ENCODE measurements around the gene SERPINB12. TPM values are rescaled to one million over a fixed set of nuclear protein-coding genes. Genes with fewer than 3 reads are reported as not detected.

Gene SERPINB12, protein sequence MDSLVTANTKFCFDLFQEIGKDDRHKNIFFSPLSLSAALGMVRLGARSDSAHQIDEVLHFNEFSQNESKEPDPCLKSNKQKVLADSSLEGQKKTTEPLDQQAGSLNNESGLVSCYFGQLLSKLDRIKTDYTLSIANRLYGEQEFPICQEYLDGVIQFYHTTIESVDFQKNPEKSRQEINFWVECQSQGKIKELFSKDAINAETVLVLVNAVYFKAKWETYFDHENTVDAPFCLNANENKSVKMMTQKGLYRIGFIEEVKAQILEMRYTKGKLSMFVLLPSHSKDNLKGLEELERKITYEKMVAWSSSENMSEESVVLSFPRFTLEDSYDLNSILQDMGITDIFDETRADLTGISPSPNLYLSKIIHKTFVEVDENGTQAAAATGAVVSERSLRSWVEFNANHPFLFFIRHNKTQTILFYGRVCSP
- not detected in 2 replicates for total RNA-seq

DNA sequence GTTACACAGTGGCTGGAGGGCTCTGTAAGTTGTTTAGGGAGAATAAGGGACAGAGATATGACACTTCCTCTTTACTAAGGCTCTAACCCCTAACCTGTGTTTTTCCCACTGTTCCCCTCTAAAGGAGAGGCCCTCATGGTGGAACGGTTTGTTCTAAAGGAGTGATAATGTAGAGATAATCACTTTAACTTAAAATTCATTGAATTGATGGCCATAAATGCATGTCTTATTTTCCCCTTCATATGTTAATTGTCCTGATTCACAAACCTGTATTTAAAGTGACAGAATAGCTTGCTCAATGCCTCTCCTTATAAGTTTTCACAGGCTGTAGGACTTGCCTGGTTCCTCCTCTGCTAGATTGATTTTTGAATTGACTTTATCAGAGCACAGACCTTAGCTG, at the start of gene SERPINB12:
SERPINB12 (plus strand) TSS at position 301 of the 400 bp plus-strand sequence. CDS start 13,791 bp downstream, outside the sequence.
- Histone ChIP-seq H3K27ac (ENCODE audit: low read depth, low read length) (no peak within 1 kb of the TSS), H3K27me3 (ENCODE audit: insufficient read depth, low read length) (no peaks in the 10 kb centered on the region), H3K4me2 (ENCODE audit: insufficient read depth, low read length) (no peak within 1 kb of the TSS), H3K9me3 (ENCODE audit: low read depth, low read length) (no peaks in the 10 kb centered on the region), H3K4me3 (ENCODE audit: insufficient read depth, low read length) (no peak within 1 kb of the TSS), H3K36me3 (ENCODE audit: insufficient read depth, low read length) (no peaks in the 10 kb centered on the region), H2AFZ (ENCODE audit: low read length) (no peak within 1 kb of the TSS), H3K79me2 (ENCODE audit: insufficient read depth, low read length) (no peaks in the 10 kb centered on the region), H3K4me1 (ENCODE audit: insufficient read depth, low read length) (peaks cover 8% of the 10 kb centered on the region), H4K20me1 (ENCODE audit: insufficient read depth, low read length) (no peaks in the 10 kb centered on the region)
- DNase-seq (ENCODE audit: insufficient read length, low spot score, missing footprints) = no peak
- TF ChIP-seq, protein P1, sequence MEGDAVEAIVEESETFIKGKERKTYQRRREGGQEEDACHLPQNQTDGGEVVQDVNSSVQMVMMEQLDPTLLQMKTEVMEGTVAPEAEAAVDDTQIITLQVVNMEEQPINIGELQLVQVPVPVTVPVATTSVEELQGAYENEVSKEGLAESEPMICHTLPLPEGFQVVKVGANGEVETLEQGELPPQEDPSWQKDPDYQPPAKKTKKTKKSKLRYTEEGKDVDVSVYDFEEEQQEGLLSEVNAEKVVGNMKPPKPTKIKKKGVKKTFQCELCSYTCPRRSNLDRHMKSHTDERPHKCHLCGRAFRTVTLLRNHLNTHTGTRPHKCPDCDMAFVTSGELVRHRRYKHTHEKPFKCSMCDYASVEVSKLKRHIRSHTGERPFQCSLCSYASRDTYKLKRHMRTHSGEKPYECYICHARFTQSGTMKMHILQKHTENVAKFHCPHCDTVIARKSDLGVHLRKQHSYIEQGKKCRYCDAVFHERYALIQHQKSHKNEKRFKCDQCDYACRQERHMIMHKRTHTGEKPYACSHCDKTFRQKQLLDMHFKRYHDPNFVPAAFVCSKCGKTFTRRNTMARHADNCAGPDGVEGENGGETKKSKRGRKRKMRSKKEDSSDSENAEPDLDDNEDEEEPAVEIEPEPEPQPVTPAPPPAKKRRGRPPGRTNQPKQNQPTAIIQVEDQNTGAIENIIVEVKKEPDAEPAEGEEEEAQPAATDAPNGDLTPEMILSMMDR (IDR thresholded peaks at IDR 0.05; ENCODE audit: extremely low read depth, low read depth, low read length) = no peak

DNA sequence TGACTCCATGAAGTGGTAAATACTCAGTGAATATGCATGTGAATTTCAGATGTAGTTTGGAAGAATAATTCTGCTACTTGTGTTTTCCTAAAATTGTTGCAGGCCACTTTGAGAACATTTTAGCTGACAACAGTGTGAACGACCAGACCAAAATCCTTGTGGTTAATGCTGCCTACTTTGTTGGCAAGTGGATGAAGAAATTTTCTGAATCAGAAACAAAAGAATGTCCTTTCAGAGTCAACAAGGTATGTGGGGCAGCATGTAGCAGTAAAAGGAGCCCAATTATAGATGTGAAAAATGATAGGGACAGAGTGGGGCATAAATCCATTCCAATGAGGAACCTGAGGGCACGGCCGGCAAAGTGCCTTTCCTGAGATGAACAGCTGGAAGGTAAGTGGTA, 49.3 kb upstream of the SERPINB12 start:
- no peak for DNase-seq (ENCODE audit: insufficient read length, low spot score, missing footprints)
- no peak overlapping the region for H3K4me2 ChIP-seq (ENCODE audit: insufficient read depth, low read length)

DNA sequence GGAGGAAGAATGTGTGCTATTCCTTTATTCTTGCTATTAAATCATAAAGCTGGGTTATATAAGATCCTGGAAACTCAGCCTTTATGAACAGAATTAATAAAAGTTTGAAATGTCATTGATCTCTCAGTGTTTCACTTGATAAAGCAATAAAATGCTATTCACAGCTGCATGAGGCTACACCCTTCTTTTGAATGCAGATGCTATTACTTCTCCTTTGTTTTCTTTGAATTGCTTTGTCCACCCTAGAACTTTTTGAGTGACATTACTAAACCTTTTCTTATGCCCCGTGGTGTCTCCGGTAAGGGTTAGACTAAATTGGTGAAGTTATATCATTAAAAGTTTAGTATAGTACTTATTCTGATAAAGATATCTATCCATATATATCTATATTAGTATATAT, 46.5 kb upstream of the SERPINB12 start:
- H3K27ac ChIP-seq (ENCODE audit: low read depth, low read length) = no peak overlapping the region
- H4K20me1 ChIP-seq (ENCODE audit: insufficient read depth, low read length) = no peaks in the 10 kb centered on the region
- no peak overlapping the region for H2AFZ ChIP-seq (ENCODE audit: low read length)
- no peaks in the 10 kb centered on the region for H3K4me1 ChIP-seq (ENCODE audit: insufficient read depth, low read length)
- H3K27me3 ChIP-seq (ENCODE audit: insufficient read depth, low read length) = peaks cover 5% of the 10 kb centered on the region
- H3K9me3 ChIP-seq (ENCODE audit: low read depth, low read length) = no peaks in the 10 kb centered on the region
- no peaks in the 10 kb centered on the region for H3K36me3 ChIP-seq (ENCODE audit: insufficient read depth, low read length)
- H3K79me2 ChIP-seq (ENCODE audit: insufficient read depth, low read length) = no peaks in the 10 kb centered on the region
- no peak overlapping the region for H3K4me3 ChIP-seq (ENCODE audit: insufficient read depth, low read length)
- DNase-seq (ENCODE audit: insufficient read length, low spot score, missing footprints) = no peak
- TF ChIP-seq, protein P1 (IDR thresholded peaks at IDR 0.05; ENCODE audit: extremely low read depth, low read depth, low read length) = no peak
- H3K4me2 ChIP-seq (ENCODE audit: insufficient read depth, low read length) = no peak overlapping the region

More for the DNA sequence above, 49.3 kb upstream of the SERPINB12 start:
- no peaks in the 10 kb centered on the region for H3K4me1 ChIP-seq (ENCODE audit: insufficient read depth, low read length)
- no peak overlapping the region for H2AFZ ChIP-seq (ENCODE audit: low read length)
- no peak overlapping the region for H3K4me3 ChIP-seq (ENCODE audit: insufficient read depth, low read length)
- no peaks in the 10 kb centered on the region for H4K20me1 ChIP-seq (ENCODE audit: insufficient read depth, low read length)
- no peaks in the 10 kb centered on the region for H3K9me3 ChIP-seq (ENCODE audit: low read depth, low read length)
- peaks cover 9% of the 10 kb centered on the region for H3K27me3 ChIP-seq (ENCODE audit: insufficient read depth, low read length)
- H3K79me2 ChIP-seq (ENCODE audit: insufficient read depth, low read length) = no peaks in the 10 kb centered on the region
- no peak overlapping the region for H3K27ac ChIP-seq (ENCODE audit: low read depth, low read length)
- no peaks in the 10 kb centered on the region for H3K36me3 ChIP-seq (ENCODE audit: insufficient read depth, low read length)
- TF ChIP-seq, protein P1 (IDR thresholded peaks at IDR 0.05; ENCODE audit: extremely low read depth, low read depth, low read length) = no peak

DNA sequence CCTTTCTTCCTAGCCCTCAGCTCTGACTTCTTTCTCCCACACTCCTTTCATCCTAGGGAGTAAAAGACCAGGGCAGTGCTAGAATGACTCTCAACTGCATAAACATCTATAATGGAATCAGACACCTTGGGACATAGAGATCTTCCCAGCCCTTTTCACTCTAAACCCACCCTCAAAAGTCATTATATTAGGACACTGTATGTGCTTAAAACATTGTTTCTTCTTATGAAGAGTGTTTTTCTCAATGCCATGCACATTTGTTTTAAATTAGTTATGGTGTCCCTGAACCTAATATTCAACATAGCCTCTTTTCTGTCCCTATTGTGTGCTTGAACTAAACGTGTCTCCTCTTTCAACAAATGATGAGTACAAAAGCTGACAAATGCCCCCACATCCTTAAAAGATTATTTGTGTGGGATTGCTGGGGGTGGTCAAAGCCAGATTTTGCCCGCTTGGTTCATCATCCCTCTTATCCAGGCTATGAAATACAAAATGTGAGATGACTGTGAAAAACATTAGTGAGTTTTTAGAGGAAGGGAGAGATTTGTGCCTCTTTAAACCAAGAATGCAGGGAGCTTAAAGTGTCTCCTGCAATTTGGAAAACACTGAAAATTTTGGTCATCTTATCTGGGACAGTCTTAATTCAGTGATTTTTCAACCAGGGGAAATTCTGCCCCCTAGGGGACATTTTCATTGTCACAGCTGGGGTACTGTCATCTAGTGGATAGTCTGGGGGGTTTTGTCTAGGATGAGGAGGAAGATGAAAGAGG, 36.4 kb upstream of the SERPINB12 start:
- TF ChIP-seq, protein P1 (IDR thresholded peaks at IDR 0.05; ENCODE audit: extremely low read depth, low read depth, low read length) = peak; percentile 70
- peak; percentile 78 for DNase-seq (ENCODE audit: insufficient read length, low spot score, missing footprints)

More for the DNA sequence above, 36.4 kb upstream of the SERPINB12 start:
- no peak overlapping the region for H3K4me2 ChIP-seq (ENCODE audit: insufficient read depth, low read length)
- no peaks in the 10 kb centered on the region for H4K20me1 ChIP-seq (ENCODE audit: insufficient read depth, low read length)
- no peaks in the 10 kb centered on the region for H3K9me3 ChIP-seq (ENCODE audit: low read depth, low read length)
- H3K27ac ChIP-seq (ENCODE audit: low read depth, low read length) = no peak overlapping the region
- H3K36me3 ChIP-seq (ENCODE audit: insufficient read depth, low read length) = no peaks in the 10 kb centered on the region
- no peaks in the 10 kb centered on the region for H3K4me1 ChIP-seq (ENCODE audit: insufficient read depth, low read length)
- no peaks in the 10 kb centered on the region for H3K79me2 ChIP-seq (ENCODE audit: insufficient read depth, low read length)
- no peak overlapping the region for H3K4me3 ChIP-seq (ENCODE audit: insufficient read depth, low read length)
- peaks cover 7% of the 10 kb centered on the region for H3K27me3 ChIP-seq (ENCODE audit: insufficient read depth, low read length)
- H2AFZ ChIP-seq (ENCODE audit: low read length) = no peak overlapping the region
